HG02610 (cell line): ENCODE results near the gene EIF5.
"Not testable (repeated sequence)": the region's sequence is repeated elsewhere in the genome, so short reads cannot be mapped to it uniquely, and the experiment has no call there.

ENCODE experiments used
- ATAC-seq: cut with Tn5 transposase; IDR thresholded peaks from one replicate; pipeline ENCODE4 v1.9.1; 2021; ENCODE audit warnings: mild to moderate bottlenecking, moderate library complexity; ENCODE audit not compliant: unreplicated experiment

The EIF5 gene

GRCh38 chr14:103332143-103332919, 1.7 kb upstream of the EIF5 start:
- no peak for ATAC-seq

GRCh38 chr14:103334644-103335622, 896 bp downstream of the EIF5 start:
- peak; percentile 23 for ATAC-seq

- ATAC-seq: no peak
Measured at GRCh38 chr14:103336191-103336590, 2.2 kb downstream of the EIF5 start.

GRCh38 chr14:103337794-103338193, 3.8 kb downstream of the EIF5 start:
- ATAC-seq: no peak

- no peak for ATAC-seq
Measured at GRCh38 chr14:103339561-103339960, 5.5 kb downstream of the EIF5 start.

GRCh38 chr14:103340480-103341212, 6.6 kb downstream of the EIF5 start:
- ATAC-seq: no peak

GRCh38 chr14:103341250-103342129, 7.5 kb downstream of the EIF5 start:
- no peak for ATAC-seq

- ATAC-seq: no peak
Measured at GRCh38 chr14:103343164-103343879, 9.3 kb downstream of the EIF5 start.

- no peak for ATAC-seq
Measured at GRCh38 chr14:103343905-103344797, 10.1 kb downstream of the EIF5 start.

GRCh38 chr14:103346286-103346685, 12.2 kb downstream of the EIF5 start:
- no peak for ATAC-seq

- no peak for ATAC-seq
Measured at GRCh38 chr14:103347091-103347815, 13.2 kb downstream of the EIF5 start.

GRCh38 chr14:103348154-103348553, 14.1 kb downstream of the EIF5 start:
- no peak for ATAC-seq

- no peak for ATAC-seq
Measured at GRCh38 chr14:103349982-103350381, 15.9 kb downstream of the EIF5 start.

- ATAC-seq: no peak
Measured at GRCh38 chr14:103353362-103353761, 19.3 kb downstream of the EIF5 start.

GRCh38 chr14:103354141-103354540, 20.1 kb downstream of the EIF5 start:
- no peak for ATAC-seq

GRCh38 chr14:103356024-103356682, 22.1 kb downstream of the EIF5 start:
- ATAC-seq: no peak

GRCh38 chr14:103357552-103357951, 23.5 kb downstream of the EIF5 start:
- ATAC-seq: not testable (repeated sequence)
